SK-N-SH treated with all-trans-retinoic acid at 6 μM for 48 hours (cell line): ENCODE results near the gene KIAA1755.

Experiments
- ATAC-seq: fragments of 200-7000 bp; cut with Tn5 transposase; 3 replicates; pipeline ENCODE4 v1.9.1; 2020; ENCODE audit warnings: mild to moderate bottlenecking, moderate library complexity
- ARNTL ChIP-seq: fragments of 450-650 bp; formaldehyde crosslinking; IDR thresholded peaks from 2 replicates; pipeline ENCODE4 v1.5.0; 2020; ENCODE audit warnings: low read depth, mild to moderate bottlenecking, moderate library complexity, borderline replicate concordance
- CREB5 ChIP-seq: fragments of 250-450 bp; sonication (Bioruptor Pico); IDR thresholded peaks from 2 replicates; pipeline ENCODE4 v1.5.1; 2020; ENCODE audit warnings: low read depth, mild to moderate bottlenecking, moderate library complexity
- CSDC2 ChIP-seq: fragments of 250-450 bp; sonication (Bioruptor Pico); IDR thresholded peaks from 2 replicates; pipeline ENCODE4 v1.5.0; 2020; ENCODE audit warnings: mild to moderate bottlenecking, moderate library complexity
- CSRNP3 ChIP-seq: fragments of 250-450 bp; sonication (Bioruptor Pico); IDR thresholded peaks from 2 replicates; pipeline ENCODE4 v1.5.1; 2021; ENCODE audit warnings: mild to moderate bottlenecking, moderate library complexity
- ESRRG ChIP-seq: fragments of 250-450 bp; sonication (Bioruptor Pico); IDR thresholded peaks from 2 replicates; pipeline ENCODE4 v1.6.1; 2021; ENCODE audit warnings: mild to moderate bottlenecking
- ISL1 ChIP-seq: fragments of 250-450 bp; sonication (Bioruptor Pico); IDR thresholded peaks from 2 replicates; pipeline ENCODE4 v2.1.2; 2022; ENCODE audit warnings: mild to moderate bottlenecking, moderate library complexity
- OSR1 ChIP-seq: fragments of 250-450 bp; sonication (Bioruptor Pico); IDR thresholded peaks from 2 replicates; pipeline ENCODE4 v1.8.0; 2022; ENCODE audit warnings: moderate library complexity, mild to moderate bottlenecking, inconsistent platforms
- PATZ1 ChIP-seq: fragments of 250-450 bp; sonication (Bioruptor Pico); IDR thresholded peaks from 2 replicates; pipeline ENCODE4 v1.8.0; 2020; ENCODE audit warnings: mild to moderate bottlenecking, moderate library complexity, borderline replicate concordance
- POU6F1 ChIP-seq: fragments of 250-450 bp; sonication (Bioruptor Pico); IDR thresholded peaks from 2 replicates; pipeline ENCODE4 v1.8.0; 2021; ENCODE audit warnings: low read depth, mild to moderate bottlenecking, moderate library complexity, borderline replicate concordance
- TCF4 ChIP-seq: fragments of 250-450 bp; sonication (Bioruptor Pico); IDR thresholded peaks from 2 replicates; pipeline ENCODE4 v1.8.0; 2021; ENCODE audit warnings: mild to moderate bottlenecking, moderate library complexity, borderline replicate concordance
- TOX ChIP-seq: fragments of 250-450 bp; sonication (Bioruptor Pico); IDR thresholded peaks from 2 replicates; pipeline ENCODE4 v1.8.0; 2021; ENCODE audit warnings: mild to moderate bottlenecking, moderate library complexity, borderline replicate concordance
- TSHZ2 ChIP-seq: fragments of 250-450 bp; sonication (Bioruptor Pico); IDR thresholded peaks from 2 replicates; pipeline ENCODE4 v1.5.0; 2020; ENCODE audit warnings: mild to moderate bottlenecking, moderate library complexity
- ZC3H10 ChIP-seq: fragments of 250-450 bp; sonication (Bioruptor Pico); IDR thresholded peaks from 2 replicates; pipeline ENCODE4 v1.5.1; 2021; ENCODE audit warnings: mild to moderate bottlenecking, moderate library complexity
- ZFP3 ChIP-seq: fragments of 250-450 bp; sonication (Bioruptor Pico); IDR thresholded peaks from 2 replicates; pipeline ENCODE4 v1.5.0; 2020; ENCODE audit warnings: mild to moderate bottlenecking, moderate library complexity
- ZFP30 ChIP-seq: fragments of 450-650 bp; formaldehyde crosslinking; IDR thresholded peaks from 2 replicates; pipeline ENCODE4 v1.5.0; 2022; ENCODE audit warnings: mild to moderate bottlenecking, moderate library complexity
- ZNF565 ChIP-seq: fragments of 450-650 bp; formaldehyde crosslinking; conservative IDR thresholded peaks from 2 replicates; pipeline ENCODE4 v1.5.0; 2020; ENCODE audit warnings: low read depth, mild to moderate bottlenecking, moderate library complexity
- ZNF70 ChIP-seq: fragments of 450-650 bp; formaldehyde crosslinking; IDR thresholded peaks from 2 replicates; pipeline ENCODE4 v1.5.0; 2020; ENCODE audit warnings: mild to moderate bottlenecking, moderate library complexity

The KIAA1755 gene

GRCh38 chr20:38238829-38239228 is 21.7 kb downstream of the KIAA1755 start:
- TF ChIP-seq PATZ1, result no peak
- TF ChIP-seq ZNF70 (CRISPR knock-in tag), result no peak
- no peak for TF ChIP-seq ESRRG (CRISPR knock-in tag)
- no peak for TF ChIP-seq CREB5 (CRISPR knock-in tag)
- no peak for TF ChIP-seq CSRNP3
- TF ChIP-seq ZC3H10, result no peak
- TF ChIP-seq TOX, result no peak
- no peak for TF ChIP-seq ZFP30 (CRISPR knock-in tag)
- no peak for TF ChIP-seq ISL1
- ATAC-seq, result no peak

GRCh38 chr20:38237381-38237780 is 23.2 kb downstream of the KIAA1755 start:
- TF ChIP-seq POU6F1 (CRISPR knock-in tag), result no peak
- no peak for TF ChIP-seq ESRRG (CRISPR knock-in tag)
- no peak for TF ChIP-seq ZNF70 (CRISPR knock-in tag)
- no peak for TF ChIP-seq ZFP3 (CRISPR knock-in tag)
- no peak for TF ChIP-seq CREB5 (CRISPR knock-in tag)
- no peak for TF ChIP-seq OSR1 (CRISPR knock-in tag)
- TF ChIP-seq CSDC2 (CRISPR knock-in tag), result no peak
- no peak for TF ChIP-seq TSHZ2 (CRISPR knock-in tag)
- no peak for TF ChIP-seq ARNTL
- TF ChIP-seq TCF4 (CRISPR knock-in tag), result no peak
- no peak for TF ChIP-seq ZNF565 (CRISPR knock-in tag)
- no peak for ATAC-seq

- TF ChIP-seq ZNF70 (CRISPR knock-in tag) (no peak), ZNF565 (CRISPR knock-in tag) (no peak), ZFP30 (CRISPR knock-in tag) (no peak), TSHZ2 (CRISPR knock-in tag) (no peak), POU6F1 (CRISPR knock-in tag) (no peak), CSDC2 (CRISPR knock-in tag) (no peak)
- ATAC-seq, result no peak
Observed at GRCh38 chr20:38231531-38232121, 28.9 kb downstream of the KIAA1755 start.
